ENCODE measurements around the gene SERPINB6.
A peak's percentile ranks its signal among the peaks of the same experiment; 100 is the strongest.
"Not testable (repeated sequence)": the region's sequence is repeated elsewhere in the genome, so short reads cannot be mapped to it uniquely, and the experiment has no call there.

Gene SERPINB6

DNA sequence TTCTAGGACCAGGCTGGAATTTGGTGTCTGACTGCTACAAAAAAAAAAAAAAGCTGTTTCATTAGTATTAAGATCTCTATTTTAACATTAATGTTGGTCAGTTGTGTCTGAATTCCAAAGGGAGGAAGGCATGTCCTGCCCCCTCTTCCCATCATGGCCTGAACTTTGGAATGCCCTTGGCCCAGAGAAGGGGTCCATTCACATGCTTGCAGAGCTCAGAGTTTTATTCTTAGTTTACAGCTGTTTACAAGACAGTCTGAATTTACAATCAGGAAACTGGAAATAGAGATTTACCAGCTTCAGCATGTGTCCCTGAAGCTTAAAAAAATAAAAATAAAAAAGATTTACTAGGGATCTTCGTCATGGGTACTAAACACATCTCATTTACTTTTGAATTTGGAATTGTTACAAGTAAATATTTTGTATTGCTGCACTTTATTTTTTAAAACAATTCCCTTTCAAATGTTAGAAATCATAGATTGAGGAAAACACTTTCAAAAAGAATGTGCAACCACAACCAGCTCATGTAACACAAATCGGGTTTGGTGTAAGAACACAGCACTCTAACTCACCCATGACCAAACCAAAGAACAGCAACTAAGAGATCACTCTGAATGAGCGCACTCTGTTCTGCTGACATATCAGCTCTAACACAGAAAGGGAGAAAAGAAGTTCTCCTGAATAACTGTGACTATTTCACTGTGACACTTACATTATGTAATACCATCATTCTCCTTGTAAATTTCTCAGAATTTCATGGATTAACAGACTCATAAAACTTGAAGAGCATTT, 6.6 kb upstream of the SERPINB6 start:
- no peak for DNase-seq (ENCODE audit: low spot score)

DNA sequence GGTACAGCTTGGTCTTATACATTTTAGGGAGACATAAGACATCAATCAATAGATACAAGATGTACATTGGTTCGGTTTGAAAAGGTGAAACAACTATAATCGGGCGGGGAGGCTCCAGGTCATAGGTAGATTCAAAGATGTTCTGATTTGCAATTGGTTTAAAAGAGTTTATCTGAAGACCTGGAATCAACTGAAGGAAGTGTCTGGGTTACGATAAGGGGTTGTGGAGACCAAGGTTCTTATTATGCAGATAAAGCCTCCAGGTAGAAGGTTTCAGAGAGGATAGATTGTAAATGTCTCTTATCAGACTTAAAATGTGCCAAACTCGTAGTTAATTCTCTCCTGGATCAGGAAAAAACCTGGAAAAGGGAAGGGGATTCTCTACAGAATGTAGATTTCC, 5.9 kb upstream of the SERPINB6 start:
- no peak for DNase-seq (ENCODE audit: low spot score)

GRCh38 chr6:2976571-2977085, 5.3 kb upstream of the SERPINB6 start:
- DNase-seq (ENCODE audit: low spot score), result no peak

GRCh38 chr6:2976060-2976459, 4.7 kb upstream of the SERPINB6 start:
- DNase-seq (ENCODE audit: low spot score), result no peak

- DNase-seq (ENCODE audit: low spot score), result no peak
Measured at GRCh38 chr6:2973676-2974075, 2.3 kb upstream of the SERPINB6 start.

DNA sequence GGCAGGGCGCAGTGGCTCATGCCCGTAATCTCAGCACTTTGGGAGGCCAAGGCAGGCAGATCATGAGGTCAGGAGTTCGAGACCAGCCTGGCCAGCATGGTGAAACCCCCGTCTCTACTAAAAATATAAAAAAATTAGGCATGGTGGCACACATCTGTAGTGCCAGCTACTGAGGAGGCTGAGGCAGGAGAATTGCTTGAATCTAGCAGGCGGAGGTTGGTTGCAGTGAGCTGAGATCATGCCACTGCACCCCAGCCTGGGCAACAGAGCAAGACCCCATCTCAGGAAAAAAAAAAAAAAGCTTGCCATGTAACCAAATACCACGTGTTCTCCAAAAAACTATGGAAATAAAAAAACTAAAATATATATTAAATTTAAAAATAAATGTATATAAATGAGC, 1.8 kb upstream of the SERPINB6 start:
- not testable (repeated sequence) for DNase-seq (ENCODE audit: low spot score)

GRCh38 chr6:2972685-2973084, 1.3 kb upstream of the SERPINB6 start:
- not testable (repeated sequence) for DNase-seq (ENCODE audit: low spot score)

DNA sequence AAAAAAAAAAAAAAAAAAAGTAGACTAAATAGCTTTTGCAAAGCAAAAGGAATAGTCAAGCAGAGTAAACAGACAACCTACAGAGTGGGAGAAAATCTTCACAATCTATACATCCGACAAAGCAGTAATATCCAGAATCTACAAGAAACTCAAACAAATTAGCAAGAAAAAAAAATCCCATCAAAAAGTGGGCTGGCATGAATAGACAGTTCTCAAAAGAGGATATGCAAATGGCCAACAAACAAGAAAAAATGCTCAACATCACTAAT, 786 bp upstream of the SERPINB6 start:
- not testable (repeated sequence) for DNase-seq (ENCODE audit: low spot score)

GRCh38 chr6:2970753-2971419, 481 bp downstream of the SERPINB6 start:
- DNase-seq (ENCODE audit: low spot score), result no peak

DNA sequence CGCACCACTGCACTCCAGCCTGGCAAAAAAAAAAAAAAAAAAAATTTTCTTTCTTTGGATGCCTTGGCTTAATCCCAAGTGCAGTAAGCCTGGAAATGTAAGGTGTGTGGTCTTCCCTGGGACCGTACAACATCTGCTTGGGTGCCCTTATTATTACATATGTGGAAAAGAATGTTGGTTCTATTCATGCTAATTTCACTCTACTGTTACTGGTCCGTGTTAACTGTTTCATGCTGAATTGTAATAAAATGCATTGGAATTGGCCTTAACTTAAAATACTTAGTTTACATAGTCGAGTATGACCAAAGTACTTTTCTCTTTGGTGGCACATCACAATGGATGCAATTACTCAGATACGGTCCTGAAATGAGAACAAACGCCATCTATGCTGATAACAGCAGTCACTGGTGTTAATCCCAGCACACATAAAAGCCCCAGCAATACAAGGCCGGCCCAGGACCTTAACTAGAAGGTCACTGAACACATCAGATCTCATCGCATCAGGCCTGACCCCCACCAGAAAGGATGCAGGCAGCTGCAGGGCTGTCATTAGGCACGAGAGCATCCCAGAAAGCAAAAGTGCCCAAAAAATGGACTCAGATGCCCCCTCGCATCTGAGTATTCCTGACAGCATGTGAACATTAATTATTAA, 1.2 kb downstream of the SERPINB6 start:
- no peak for DNase-seq (ENCODE audit: low spot score)

DNA sequence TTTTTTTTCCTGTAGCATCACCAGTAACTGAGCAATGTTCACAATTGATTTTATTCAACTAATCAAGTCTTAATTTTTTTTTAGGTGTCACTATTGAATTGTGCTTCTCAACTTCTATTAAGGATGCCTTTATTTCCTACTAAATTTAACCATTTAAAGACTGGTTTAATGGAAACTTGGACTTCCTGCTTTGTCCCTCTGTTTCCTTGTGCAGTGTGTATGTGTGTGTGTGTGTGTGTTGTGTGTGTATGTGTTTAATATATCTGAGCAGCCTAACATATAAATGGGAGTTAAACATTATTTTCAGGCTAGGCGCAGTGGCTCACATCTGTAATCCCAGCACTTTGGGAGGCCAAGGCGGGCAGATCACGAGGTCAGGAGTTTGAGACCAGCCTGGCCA, 1.8 kb downstream of the SERPINB6 start:
- no peak for DNase-seq (ENCODE audit: low spot score)

GRCh38 chr6:2968600-2969135, 2.7 kb downstream of the SERPINB6 start:
- DNase-seq (ENCODE audit: low spot score), result no peak

- no peak for DNase-seq (ENCODE audit: low spot score)
Measured at GRCh38 chr6:2967936-2968335, 3.4 kb downstream of the SERPINB6 start.

DNA sequence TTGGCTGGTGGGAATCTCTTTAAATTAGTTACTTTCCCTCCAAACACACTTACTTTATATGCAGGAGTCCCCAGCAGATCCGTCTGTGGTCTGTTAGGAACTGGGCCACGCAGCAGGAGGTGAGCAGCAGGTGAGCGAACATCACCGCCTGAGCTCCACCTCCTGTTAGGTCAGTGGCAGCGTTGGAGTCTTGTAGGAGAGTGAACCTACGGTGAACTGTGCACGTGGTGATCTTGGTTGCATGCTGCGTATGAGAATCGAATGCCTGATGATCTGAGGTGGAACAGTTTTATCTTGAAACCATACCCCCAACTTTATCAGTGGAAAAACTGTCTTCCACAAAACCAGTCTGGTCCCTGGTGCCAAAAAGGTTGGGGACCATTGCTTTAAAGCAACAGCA, 5.0 kb downstream of the SERPINB6 start:
- no peak for DNase-seq (ENCODE audit: low spot score)

- no peak for DNase-seq (ENCODE audit: low spot score)
Measured at GRCh38 chr6:2964793-2965505, 6.4 kb downstream of the SERPINB6 start.

GRCh38 chr6:2963756-2964155, 7.6 kb downstream of the SERPINB6 start:
- DNase-seq (ENCODE audit: low spot score), result no peak

- no peak for DNase-seq (ENCODE audit: low spot score)
Measured at GRCh38 chr6:2962636-2963035, 8.7 kb downstream of the SERPINB6 start.

DNA sequence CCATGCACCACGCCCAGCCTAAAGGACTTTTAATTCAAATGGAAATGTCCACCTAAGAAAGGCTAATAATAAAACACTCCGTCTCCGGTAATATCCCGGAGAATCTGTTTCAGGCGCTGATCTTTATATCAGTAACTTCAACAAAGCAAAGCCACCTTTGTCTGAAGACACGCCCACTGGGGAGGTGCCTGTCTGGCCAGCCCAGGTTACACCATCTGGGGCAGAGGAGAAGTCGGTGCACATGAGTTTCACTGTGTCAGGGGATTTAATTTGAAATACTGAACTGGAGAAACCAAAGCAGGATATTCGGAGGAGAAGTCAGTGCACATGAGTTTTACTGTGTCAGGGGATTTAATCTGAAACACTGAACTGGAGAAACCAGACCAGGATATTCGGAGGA, 9.4 kb downstream of the SERPINB6 start:
- no peak for DNase-seq (ENCODE audit: low spot score)

DNA sequence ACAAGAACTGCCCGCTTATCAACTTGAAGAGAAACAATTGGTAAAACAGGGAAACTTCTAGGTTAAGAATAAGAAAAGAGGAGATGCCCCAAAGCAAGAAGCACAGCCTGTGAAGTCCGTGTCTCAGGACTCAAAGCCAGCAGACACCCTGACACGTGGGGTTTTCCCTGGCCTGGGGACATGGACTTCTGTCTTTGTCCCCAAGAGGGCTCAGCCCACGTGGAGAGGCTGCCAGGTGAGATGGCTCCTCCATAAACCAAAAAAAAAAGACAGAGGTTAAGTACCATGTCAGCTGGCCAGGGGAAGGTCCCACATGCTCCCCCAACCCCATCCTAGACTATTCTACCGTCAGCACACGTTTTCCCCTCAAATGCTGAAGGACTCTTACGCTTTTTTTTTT, 9.9 kb downstream of the SERPINB6 start:
- no peak for DNase-seq (ENCODE audit: low spot score)

DNA sequence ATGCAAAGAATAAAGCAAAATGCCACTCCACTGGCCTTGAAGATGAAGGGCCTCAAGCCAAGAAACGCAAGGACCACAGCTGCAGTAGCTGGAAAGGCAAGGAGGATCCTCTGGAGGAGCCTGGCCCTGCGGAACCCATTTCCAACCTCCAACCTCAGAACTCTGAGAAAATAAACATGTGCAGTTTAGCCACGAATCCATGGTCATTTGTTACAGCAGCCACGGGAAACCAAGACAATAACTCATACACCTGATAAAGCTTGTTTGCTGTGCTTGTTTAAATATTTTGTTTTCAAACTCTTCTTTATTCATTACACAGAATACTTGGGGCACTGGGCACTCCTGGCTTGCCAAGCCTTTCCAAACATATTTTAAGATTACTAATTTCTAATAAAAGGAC, 10.4 kb downstream of the SERPINB6 start:
- DNase-seq (ENCODE audit: low spot score), result no peak

DNA sequence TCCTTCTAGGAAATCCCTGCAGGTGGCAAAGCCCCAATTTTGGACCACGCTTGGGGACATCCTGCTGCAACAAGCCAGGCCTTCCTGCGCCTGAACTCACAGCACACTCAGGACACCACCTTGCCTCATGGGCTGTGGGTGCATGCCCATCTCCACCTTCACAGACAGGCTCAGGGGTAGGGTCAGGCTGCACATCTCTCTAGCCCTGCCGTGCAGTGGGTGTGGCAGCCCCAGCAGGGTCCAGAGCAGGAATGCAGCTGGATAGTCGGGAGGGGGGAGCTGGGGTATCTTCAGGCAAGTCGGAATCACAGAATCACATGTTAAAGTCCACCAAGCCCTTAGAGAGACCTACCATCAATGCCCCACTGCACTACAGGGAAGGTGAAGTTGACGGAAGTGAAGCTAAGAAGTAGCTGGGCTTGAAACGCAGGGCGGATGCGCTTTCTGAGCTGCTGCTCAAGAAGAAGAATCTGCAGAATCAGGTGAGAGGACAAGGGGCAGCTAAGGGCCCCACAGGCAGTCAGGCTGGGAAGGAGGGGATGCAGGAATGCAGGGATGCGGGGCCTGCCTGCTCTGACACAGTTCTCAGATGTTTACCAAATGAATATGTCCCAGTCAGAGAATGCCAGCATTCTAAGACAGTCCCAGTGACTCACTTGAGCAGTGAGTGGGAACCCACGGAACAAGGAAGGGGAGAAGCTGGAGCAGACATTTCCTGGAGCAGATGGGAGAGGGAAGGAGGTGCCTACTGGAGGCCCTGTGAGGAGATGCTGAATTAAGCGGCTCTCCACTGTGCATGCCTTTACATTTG, 11.3 kb downstream of the SERPINB6 start:
- peak; percentile 80 for DNase-seq (ENCODE audit: low spot score)
